ENCODE data around the gene PTPN20.

PTPN20 gene

DNA sequence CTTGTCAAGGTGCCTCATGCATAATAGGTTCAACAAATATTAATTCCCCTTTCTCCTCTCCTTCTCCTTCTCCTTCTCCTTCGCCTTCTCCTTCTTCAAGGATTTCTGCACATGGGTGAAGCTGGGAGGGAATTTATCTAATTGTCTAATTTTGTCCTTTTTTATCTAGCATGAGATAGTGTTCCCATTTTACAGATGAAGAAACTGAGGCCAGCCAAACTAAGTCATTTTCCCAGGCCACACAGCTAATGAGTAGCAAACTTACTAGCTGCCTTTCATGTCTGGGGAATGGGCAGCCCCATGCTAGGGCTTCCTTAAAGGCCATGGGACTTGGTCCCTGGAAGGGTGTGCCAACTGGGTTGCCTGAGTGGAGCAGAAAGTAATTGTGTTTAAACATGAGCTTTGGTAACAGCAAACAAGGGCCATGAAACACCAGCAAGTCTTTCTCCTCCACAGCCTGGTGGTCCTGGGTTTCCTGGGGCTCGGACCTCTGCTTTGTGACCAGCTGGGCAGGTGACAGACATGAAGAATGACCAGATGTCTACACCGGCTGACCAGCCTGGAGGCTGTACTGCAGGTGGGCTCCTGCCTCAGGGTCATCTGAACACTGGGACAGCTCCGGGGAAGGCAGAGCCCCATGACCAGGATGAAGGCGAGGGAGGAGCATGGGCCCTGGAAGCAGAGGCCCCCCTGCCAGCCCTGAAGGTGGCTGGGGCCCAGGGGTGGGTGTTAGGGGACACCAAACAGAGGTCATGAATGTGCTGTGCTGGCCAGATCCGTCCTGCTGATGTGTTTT, 138.0 kb downstream of the PTPN20 start:
- DNase-seq (ENCODE audit: low spot score) = no peak

DNA sequence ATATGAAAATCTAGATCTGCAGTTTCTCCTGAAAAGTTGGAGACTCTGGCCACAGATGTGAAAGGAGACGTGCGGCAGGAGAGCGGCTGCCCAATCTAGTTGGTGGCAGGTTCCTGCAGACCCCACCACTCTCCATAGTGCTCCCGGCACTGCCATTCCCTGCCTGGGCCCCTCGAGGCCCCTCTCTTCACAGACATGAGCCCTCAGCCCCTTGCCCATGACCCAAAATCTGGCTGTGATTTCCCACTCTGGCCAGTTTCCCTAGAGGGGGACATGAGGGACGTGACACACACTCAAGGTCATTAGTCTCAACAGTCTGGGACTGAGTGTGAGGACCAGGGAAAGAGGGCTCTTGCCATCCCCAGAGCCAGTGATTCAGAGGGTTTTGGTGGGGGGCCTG, 138.7 kb downstream of the PTPN20 start:
- no peak for DNase-seq (ENCODE audit: low spot score)

DNA sequence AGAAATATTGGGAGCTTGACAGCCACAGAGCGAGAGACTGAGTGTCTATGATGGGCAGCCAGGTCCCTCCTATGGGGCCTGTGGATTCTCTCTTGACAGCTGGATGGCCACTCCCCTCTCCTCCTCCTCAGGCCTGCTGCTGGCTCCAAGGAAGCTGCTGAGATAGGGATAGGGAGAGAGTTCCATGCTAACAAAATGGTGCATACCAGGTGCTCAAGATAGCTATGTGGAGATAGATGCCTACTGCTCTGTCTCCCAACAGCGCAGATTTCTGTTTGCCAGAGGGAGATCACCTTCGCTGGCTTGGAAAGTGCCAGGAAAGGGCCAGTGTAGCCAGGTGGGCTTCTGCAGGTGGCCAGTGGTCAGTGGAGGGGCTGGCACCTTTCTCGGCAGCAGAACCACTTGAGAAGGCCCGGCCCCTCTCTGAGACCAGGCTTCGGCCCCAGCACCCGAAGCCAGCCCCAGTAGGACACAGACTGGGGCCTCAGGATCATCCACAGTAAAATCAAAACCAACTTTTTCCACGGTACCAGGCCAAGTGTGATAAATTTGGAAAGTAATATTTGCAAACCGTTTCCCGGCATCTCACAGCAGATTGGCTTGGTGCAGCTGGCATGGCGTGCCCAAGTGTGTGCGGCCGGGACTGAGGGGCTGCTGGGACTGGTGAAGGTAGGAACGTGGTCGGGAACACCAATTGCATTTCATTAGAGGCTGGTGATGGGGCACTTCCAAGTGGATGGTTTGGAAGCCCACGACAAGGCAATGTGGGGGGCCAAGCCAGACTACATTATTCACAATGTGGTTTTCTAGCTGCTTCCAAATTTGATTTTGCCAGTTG, 139.6 kb downstream of the PTPN20 start:
- no peak for DNase-seq (ENCODE audit: low spot score)

DNA sequence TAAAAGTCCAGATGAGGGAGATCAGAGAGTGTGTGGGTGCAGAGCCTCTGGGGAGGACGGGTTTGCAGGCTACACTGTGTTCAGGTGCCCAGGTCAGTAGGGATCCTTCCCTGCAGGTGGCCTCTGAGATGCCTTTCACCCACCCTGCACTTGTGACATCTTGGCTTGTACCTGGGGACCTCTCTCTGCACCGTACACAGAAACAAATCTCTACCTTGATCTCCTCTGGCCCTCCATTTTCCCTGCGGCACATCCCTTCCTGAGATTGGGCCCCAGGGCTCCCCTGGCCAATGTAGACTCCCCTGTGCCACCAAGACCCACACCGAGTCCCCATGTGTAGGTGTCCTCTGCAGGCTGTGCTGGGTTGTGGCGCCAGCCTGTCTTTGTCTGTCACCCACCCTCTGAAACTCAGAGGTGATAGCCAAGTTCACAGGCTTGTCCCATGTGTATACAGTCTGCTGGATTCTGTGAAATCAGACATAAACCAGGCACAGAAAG, 140.6 kb downstream of the PTPN20 start:
- no peak for DNase-seq (ENCODE audit: low spot score)

All from AG08395 (cell line).